NB4 (cell line): Measurements from ENCODE around the gene CXorf51A.
"Not testable (repeated sequence)": the region's sequence is repeated elsewhere in the genome, so short reads cannot be mapped to it uniquely, and the experiment has no call there.

Experiments used
- DNase-seq: peaks from one replicate; pipeline ENCODE4 v3.0.0; 2010; ENCODE audit warnings: low read depth
- H3K4me3 ChIP-seq: one replicate; pipeline ENCODE4 v1.5.1; 2011; ENCODE audit warnings: mild to moderate bottlenecking, low read depth, low read length, moderate library complexity
- MYC ChIP-seq: IDR thresholded peaks from 2 replicates; pipeline ENCODE4 v1.6.1; 2011; ENCODE audit warnings: low read depth, low read length
- POLR2A ChIP-seq: IDR thresholded peaks from 2 replicates; pipeline ENCODE4 v1.6.1; 2011; ENCODE audit warnings: mild to moderate bottlenecking; ENCODE audit not compliant: insufficient read length; ENCODE audit errors: extremely low read depth
- TF ChIP-seq, protein P1 (sequence below): IDR thresholded peaks from 2 replicates; pipeline ENCODE4 v1.6.1; 2011; ENCODE audit warnings: low read depth, low read length
- TF ChIP-seq, protein P2 (sequence below): IDR thresholded peaks from one replicate; pipeline ENCODE4 v1.5.1; 2012; ENCODE audit warnings: low read depth, low read length

CXorf51A gene

DNA sequence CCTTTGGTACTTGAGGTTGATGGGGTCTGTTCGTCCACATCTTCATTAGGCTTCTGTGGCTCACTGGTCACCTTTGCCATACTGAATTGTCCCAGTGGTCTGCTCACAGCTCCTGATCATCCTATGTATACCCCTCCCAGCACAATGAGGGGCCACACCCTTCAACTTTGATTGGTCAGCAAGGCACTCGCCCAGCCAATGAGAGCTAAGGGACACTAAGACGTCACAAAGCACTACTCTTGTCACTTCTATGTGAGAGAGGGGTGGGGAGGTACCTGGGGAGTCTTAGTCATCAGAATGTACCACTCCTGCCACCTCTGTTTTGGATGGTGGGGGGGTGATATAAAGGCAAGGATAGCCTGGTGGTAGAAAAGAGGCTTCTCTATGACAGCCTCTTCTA is at the start of gene CXorf51A:
Gene CXorf51A (minus strand): TSS at position 101 of the 400 bp plus-strand sequence. CDS start 21 bp downstream, at position 80.
- not testable (repeated sequence) for DNase-seq, H3K4me3 ChIP-seq

DNA sequence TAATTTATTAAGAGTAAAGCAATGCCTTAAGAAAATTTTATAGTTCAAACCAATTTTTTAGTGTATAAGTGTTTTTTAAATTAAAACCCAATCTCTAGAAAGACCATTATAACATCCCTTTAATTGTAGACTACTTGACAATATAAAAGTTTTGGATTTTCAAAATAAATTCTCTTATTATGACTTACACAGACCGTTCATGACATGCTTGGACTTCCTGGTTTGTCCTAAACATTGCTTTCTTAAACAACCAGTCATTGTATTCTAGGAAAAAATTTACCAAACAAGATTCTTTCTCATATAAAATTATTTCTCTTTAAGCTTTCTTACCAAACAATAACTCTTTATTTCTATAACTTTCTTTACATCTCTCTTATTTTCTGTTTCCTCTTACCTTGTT is 49.0 kb upstream of the CXorf51A start:
- no peak for TF ChIP-seq MYC
- no peak for TF ChIP-seq POLR2A
- TF ChIP-seq, protein P1, sequence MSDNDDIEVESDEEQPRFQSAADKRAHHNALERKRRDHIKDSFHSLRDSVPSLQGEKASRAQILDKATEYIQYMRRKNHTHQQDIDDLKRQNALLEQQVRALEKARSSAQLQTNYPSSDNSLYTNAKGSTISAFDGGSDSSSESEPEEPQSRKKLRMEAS: no peak
- TF ChIP-seq, protein P2, sequence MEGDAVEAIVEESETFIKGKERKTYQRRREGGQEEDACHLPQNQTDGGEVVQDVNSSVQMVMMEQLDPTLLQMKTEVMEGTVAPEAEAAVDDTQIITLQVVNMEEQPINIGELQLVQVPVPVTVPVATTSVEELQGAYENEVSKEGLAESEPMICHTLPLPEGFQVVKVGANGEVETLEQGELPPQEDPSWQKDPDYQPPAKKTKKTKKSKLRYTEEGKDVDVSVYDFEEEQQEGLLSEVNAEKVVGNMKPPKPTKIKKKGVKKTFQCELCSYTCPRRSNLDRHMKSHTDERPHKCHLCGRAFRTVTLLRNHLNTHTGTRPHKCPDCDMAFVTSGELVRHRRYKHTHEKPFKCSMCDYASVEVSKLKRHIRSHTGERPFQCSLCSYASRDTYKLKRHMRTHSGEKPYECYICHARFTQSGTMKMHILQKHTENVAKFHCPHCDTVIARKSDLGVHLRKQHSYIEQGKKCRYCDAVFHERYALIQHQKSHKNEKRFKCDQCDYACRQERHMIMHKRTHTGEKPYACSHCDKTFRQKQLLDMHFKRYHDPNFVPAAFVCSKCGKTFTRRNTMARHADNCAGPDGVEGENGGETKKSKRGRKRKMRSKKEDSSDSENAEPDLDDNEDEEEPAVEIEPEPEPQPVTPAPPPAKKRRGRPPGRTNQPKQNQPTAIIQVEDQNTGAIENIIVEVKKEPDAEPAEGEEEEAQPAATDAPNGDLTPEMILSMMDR: no peak
- no peak overlapping the region for H3K4me3 ChIP-seq
- DNase-seq: no peak

DNA sequence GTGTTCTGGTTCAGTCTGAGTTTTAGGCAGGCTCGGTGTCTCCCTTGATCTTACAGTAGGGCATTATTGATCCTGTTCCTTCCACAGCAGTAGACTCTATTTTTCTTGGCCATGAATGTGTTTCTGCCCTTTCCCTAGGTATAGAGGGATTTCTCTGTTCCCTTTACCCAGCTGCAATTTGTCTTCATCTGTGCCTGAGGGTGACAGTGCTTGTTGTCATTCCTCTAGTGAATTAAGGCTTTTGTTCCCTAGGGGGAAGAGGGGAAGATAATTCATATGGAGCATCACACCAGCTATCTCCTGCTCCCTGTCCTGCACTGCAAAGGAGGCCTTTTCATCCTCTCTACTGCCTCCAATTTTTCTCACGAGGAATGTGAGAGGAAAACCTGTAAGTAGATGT is 39.7 kb upstream of the CXorf51A start:
- TF ChIP-seq, protein P1: no peak
- no peak for TF ChIP-seq MYC
- no peak for DNase-seq
- no peak overlapping the region for H3K4me3 ChIP-seq

DNA sequence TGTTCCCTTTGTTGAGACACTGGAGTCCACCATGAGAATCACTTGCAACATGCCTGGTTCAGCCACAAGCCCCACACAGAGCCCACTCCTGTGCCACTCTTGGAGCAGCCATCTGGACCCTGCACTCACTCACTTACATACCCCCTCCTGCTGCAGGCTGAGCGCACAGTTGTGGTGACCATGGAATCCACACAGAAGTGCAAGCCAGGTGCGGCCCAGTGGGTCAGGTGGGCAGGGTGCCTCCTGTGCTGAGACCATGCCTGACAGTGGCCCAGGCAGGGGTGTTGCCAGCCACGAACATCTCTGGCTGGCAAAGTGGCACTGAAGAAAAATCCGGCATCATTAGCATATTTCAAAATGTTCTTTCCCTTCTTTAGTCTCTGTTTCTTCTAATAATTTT is 17.4 kb upstream of the CXorf51A start:
- TF ChIP-seq, protein P2: no peak
- TF ChIP-seq, protein P1: no peak
- TF ChIP-seq POLR2A (no peak), MYC (no peak)
- DNase-seq: no peak
- no peak overlapping the region for H3K4me3 ChIP-seq

DNA sequence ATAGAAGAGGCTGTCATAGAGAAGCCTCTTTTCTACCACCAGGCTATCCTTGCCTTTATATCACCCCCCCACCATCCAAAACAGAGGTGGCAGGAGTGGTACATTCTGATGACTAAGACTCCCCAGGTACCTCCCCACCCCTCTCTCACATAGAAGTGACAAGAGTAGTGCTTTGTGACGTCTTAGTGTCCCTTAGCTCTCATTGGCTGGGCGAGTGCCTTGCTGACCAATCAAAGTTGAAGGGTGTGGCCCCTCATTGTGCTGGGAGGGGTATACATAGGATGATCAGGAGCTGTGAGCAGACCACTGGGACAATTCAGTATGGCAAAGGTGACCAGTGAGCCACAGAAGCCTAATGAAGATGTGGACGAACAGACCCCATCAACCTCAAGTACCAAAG is 5.1 kb downstream of the CXorf51A start, which contains the start of gene CXorf51B:
Gene CXorf51B (plus strand): TSS at position 301 of the 400 bp plus-strand sequence. CDS start 21 bp downstream, at position 322.
- not testable (repeated sequence) for DNase-seq, H3K4me3 ChIP-seq
